PC-3 (cell line): ENCODE data around the gene GALR3.

Source experiments
- EZH2 ChIP-seq: fragments of 300-600 bp; sonication (generic); IDR thresholded peaks from one replicate; pipeline ENCODE4 v1.6.1; 2017; ENCODE audit warnings: antibody characterized with exemption, mild to moderate bottlenecking, low read length; ENCODE audit not compliant: unreplicated experiment
- EZH2phosphoT487 ChIP-seq: fragments of 300-600 bp; sonication (generic); IDR thresholded peaks from 2 replicates; pipeline ENCODE4 v1.6.1; 2018; ENCODE audit warnings: mild to moderate bottlenecking, antibody characterized with exemption, low read length, borderline replicate concordance
- TF ChIP-seq, protein P1 (sequence below): fragments of 300-600 bp; sonication (generic); conservative IDR thresholded peaks from 2 replicates; pipeline ENCODE4 v1.5.1; 2017; ENCODE audit warnings: antibody characterized with exemption, low read depth, mild to moderate bottlenecking, low read length

DNA sequence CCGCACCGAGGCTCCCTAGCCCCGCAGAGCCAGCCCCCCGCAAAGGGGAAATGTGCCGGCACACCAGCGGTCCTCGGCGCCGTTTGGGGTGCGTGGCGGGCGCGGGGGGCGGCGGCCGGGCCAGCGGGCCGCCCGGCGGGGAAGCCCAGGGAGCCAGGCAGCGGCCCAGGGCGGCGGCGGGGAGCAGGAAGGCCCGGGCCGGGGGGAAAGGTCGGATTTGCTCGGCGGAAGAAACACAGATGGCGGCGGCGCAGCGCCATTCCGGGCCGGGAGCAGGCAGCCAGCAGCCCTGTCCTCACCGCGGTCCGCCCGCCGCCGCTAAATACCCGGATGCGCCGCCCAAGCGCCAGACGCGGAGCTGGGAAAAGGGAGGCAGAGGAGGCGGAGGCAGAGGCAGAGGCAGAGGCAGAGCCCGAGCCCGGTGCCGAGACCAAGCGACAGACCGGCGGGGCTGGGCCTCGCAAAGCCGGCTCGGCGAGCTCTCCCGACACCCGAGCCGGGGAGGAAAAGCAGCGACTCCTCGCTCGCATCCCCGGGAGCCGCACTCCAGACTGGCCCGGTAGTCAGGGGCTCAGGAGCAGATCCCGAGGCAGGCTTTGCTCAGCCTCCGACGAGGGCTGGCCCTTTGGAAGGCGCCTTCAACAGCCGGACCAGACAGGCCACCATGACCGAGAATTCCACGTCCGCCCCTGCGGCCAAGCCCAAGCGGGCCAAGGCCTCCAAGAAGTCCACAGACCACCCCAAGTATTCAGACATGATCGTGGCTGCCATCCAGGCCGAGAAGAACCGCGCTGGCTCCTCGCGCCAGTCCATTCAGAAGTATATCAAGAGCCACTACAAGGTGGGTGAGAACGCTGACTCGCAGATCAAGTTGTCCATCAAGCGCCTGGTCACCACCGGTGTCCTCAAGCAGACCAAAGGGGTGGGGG lies 18.0 kb upstream of the GALR3 start:
- TF ChIP-seq, protein P1, sequence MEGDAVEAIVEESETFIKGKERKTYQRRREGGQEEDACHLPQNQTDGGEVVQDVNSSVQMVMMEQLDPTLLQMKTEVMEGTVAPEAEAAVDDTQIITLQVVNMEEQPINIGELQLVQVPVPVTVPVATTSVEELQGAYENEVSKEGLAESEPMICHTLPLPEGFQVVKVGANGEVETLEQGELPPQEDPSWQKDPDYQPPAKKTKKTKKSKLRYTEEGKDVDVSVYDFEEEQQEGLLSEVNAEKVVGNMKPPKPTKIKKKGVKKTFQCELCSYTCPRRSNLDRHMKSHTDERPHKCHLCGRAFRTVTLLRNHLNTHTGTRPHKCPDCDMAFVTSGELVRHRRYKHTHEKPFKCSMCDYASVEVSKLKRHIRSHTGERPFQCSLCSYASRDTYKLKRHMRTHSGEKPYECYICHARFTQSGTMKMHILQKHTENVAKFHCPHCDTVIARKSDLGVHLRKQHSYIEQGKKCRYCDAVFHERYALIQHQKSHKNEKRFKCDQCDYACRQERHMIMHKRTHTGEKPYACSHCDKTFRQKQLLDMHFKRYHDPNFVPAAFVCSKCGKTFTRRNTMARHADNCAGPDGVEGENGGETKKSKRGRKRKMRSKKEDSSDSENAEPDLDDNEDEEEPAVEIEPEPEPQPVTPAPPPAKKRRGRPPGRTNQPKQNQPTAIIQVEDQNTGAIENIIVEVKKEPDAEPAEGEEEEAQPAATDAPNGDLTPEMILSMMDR: no peak
- TF ChIP-seq EZH2: no peak
- no peak for TF ChIP-seq EZH2phosphoT487
